H9 (cell line): ENCODE measurements around the gene GLCE. TPM values are rescaled to one million over a fixed set of nuclear protein-coding genes. Genes with fewer than 3 reads are reported as not detected.

ENCODE experiments used
- DNase-seq: peaks from one replicate; pipeline ENCODE4 v3.0.0-alpha.2; 2017
- H2AFZ ChIP-seq: one replicate; pipeline ENCODE4 v1.6.1; 2013; ENCODE audit warnings: mild to moderate bottlenecking, low read length, control low read depth, moderate library complexity
- H2AK5ac ChIP-seq: 2 replicates; pipeline ENCODE4 v1.6.1; 2013; ENCODE audit warnings: low read length, control low read depth, mixed read lengths; ENCODE audit not compliant: insufficient read length
- H2BK120ac ChIP-seq: one replicate; pipeline ENCODE4 v1.6.1; 2013; ENCODE audit warnings: low read depth, mild to moderate bottlenecking, low read length, control low read depth, inconsistent platforms; ENCODE audit not compliant: poor library complexity, severe bottlenecking
- H2BK12ac ChIP-seq: 2 replicates; pipeline ENCODE4 v1.6.1; 2013; ENCODE audit warnings: low read length, control low read depth, mixed read lengths, low read depth; ENCODE audit not compliant: insufficient read length
- H2BK15ac ChIP-seq: 2 replicates; pipeline ENCODE4 v1.6.1; 2013; ENCODE audit warnings: low read depth, low read length, control low read depth
- H2BK20ac ChIP-seq: one replicate; pipeline ENCODE4 v1.6.1; 2013; ENCODE audit warnings: low read depth, mild to moderate bottlenecking, low read length, control low read depth, inconsistent platforms; ENCODE audit not compliant: poor library complexity, severe bottlenecking
- H2BK5ac ChIP-seq: 2 replicates; pipeline ENCODE4 v1.6.1; 2013; ENCODE audit warnings: low read length, control low read depth, mixed read lengths; ENCODE audit not compliant: insufficient read length
- H3K14ac ChIP-seq: 2 replicates; pipeline ENCODE4 v1.6.1; 2013; ENCODE audit warnings: low read length, control low read depth; ENCODE audit not compliant: insufficient read depth
- H3K18ac ChIP-seq: 2 replicates; pipeline ENCODE4 v1.6.1; 2013; ENCODE audit warnings: low read depth, mild to moderate bottlenecking, mixed read lengths, low read length, control low read depth; ENCODE audit not compliant: insufficient read length
- H3K23ac ChIP-seq: 2 replicates; pipeline ENCODE4 v1.6.1; 2013; ENCODE audit warnings: low read length, control low read depth, mixed read lengths, low read depth; ENCODE audit not compliant: insufficient read length
- H3K23me2 ChIP-seq: 2 replicates; pipeline ENCODE4 v1.6.1; 2013; ENCODE audit warnings: low read depth, mild to moderate bottlenecking, mixed read lengths, low read length, control low read depth; ENCODE audit not compliant: insufficient read length, poor library complexity, severe bottlenecking
- H3K27ac ChIP-seq: 2 replicates; pipeline ENCODE4 v1.5.1; 2013; ENCODE audit warnings: low read length, control low read depth, mixed read lengths, low read depth; ENCODE audit not compliant: insufficient read length
- H3K27me3 ChIP-seq: 2 replicates; pipeline ENCODE4 v1.6.1; 2013; ENCODE audit warnings: low read length, control low read depth, inconsistent platforms; ENCODE audit not compliant: insufficient read depth
- H3K4ac ChIP-seq: 2 replicates; pipeline ENCODE4 v1.6.1; 2013; ENCODE audit warnings: low read depth, mild to moderate bottlenecking, control low read depth, inconsistent platforms, low read length, moderate library complexity
- H3K4me1 ChIP-seq: 2 replicates; pipeline ENCODE4 v1.6.1; 2013; ENCODE audit warnings: low read length, control low read depth, inconsistent platforms; ENCODE audit not compliant: insufficient read depth
- H3K4me2 ChIP-seq: 2 replicates; pipeline ENCODE4 v1.6.1; 2013; ENCODE audit warnings: low read length, control low read depth, mixed read lengths; ENCODE audit not compliant: insufficient read length, insufficient read depth
- H3K56ac ChIP-seq: 2 replicates; pipeline ENCODE4 v1.6.1; 2013; ENCODE audit warnings: low read depth, mild to moderate bottlenecking, mixed read lengths, low read length, control low read depth; ENCODE audit not compliant: insufficient read length
- H3K79me1 ChIP-seq: 2 replicates; pipeline ENCODE4 v1.6.1; 2013; ENCODE audit warnings: low read depth, mild to moderate bottlenecking, moderate library complexity, low read length, control low read depth, inconsistent platforms; ENCODE audit not compliant: insufficient read depth, poor library complexity, severe bottlenecking
- H3K79me2 ChIP-seq: 2 replicates; pipeline ENCODE4 v1.6.1; 2013; ENCODE audit warnings: low read length, control low read depth, inconsistent platforms; ENCODE audit not compliant: insufficient read depth
- H3K9ac ChIP-seq: 2 replicates; pipeline ENCODE4 v1.6.1; 2013; ENCODE audit warnings: low read length, control low read depth, mixed read lengths; ENCODE audit not compliant: insufficient read length; ENCODE audit errors: extremely low read depth
- H3K9me3 ChIP-seq: one replicate; pipeline ENCODE4 v1.6.1; 2013; ENCODE audit warnings: low read depth, low read length, inconsistent platforms; ENCODE audit not compliant: control insufficient read depth
- H3T11ph ChIP-seq: one replicate; pipeline ENCODE4 v1.6.1; 2013; ENCODE audit warnings: mild to moderate bottlenecking, low read length, control low read depth, inconsistent platforms
- H4K20me1 ChIP-seq: one replicate; pipeline ENCODE4 v1.6.1; 2013; ENCODE audit not compliant: control insufficient read depth, insufficient read length, insufficient read depth
- H4K5ac ChIP-seq: 2 replicates; pipeline ENCODE4 v1.6.1; 2013; ENCODE audit warnings: low read depth, mild to moderate bottlenecking, mixed read lengths, low read length, control low read depth; ENCODE audit not compliant: insufficient read length
- H4K8ac ChIP-seq: replicated peaks from 2 replicates; pipeline ENCODE4 v1.6.1; 2013; ENCODE audit warnings: low read length, control low read depth, mixed read lengths, low read depth; ENCODE audit not compliant: insufficient read length
- H4K91ac ChIP-seq: 2 replicates; pipeline ENCODE4 v1.6.1; 2013; ENCODE audit warnings: low read depth, mild to moderate bottlenecking, moderate library complexity, mixed read lengths, low read length, control low read depth; ENCODE audit not compliant: insufficient read length
- H3K27ac Mint-ChIP-seq, 3 experiments: 2 replicates in 2 of 3; 3 replicates in 1 of 3; pipeline ENCODE4 v1.8.0; 2020 to 2021; ENCODE audit warnings: mixed read lengths in 3 of 3, mild to moderate bottlenecking in 1 of 3, moderate library complexity in 1 of 3
- H3K27me3 Mint-ChIP-seq: 2 replicates; pipeline ENCODE4 v1.8.0; 2021; ENCODE audit warnings: low read depth, mild to moderate bottlenecking, moderate library complexity, mixed read lengths
- H3K36me3 Mint-ChIP-seq, 3 experiments: 2 replicates in 2 of 3; 3 replicates in 1 of 3; pipeline ENCODE4 v1.8.0; 2020 to 2021; ENCODE audit warnings: low read depth in 3 of 3, mixed read lengths in 3 of 3; ENCODE audit not compliant: insufficient read depth in 1 of 3
- H3K4me1 Mint-ChIP-seq, 2 experiments: 2 replicates each; pipeline ENCODE4 v1.8.0; 2020; ENCODE audit warnings: mixed read lengths in 2 of 2
- H3K4me3 Mint-ChIP-seq, 2 experiments: 2 replicates in 1 of 2; 3 replicates in 1 of 2; pipeline ENCODE4 v1.8.0; 2020 to 2021; ENCODE audit warnings: mild to moderate bottlenecking in 2 of 2, mixed read lengths in 2 of 2, moderate library complexity in 1 of 2
- H3K9me3 Mint-ChIP-seq, 2 experiments: 2 replicates in 1 of 2; 3 replicates in 1 of 2; pipeline ENCODE4 v1.8.0; 2020; ENCODE audit warnings: mild to moderate bottlenecking in 2 of 2, mixed read lengths in 2 of 2, moderate library complexity in 1 of 2
- total RNA-seq: library from RNA; stranded (reverse); gene quantifications from 2 replicates; pipeline ENCODE4 v1.2.1, GENCODE V29; 2021
- TF ChIP-seq, protein P1 (sequence below): fragments of 200-600 bp; sonication (generic); conservative IDR thresholded peaks from 3 replicates; pipeline ENCODE4 v1.8.0; 2021; ENCODE audit warnings: antibody characterized with exemption, mild to moderate bottlenecking

The GLCE gene
- total RNA-seq, 1 experiment from 2014 or later: 12.2 TPM

DNA sequence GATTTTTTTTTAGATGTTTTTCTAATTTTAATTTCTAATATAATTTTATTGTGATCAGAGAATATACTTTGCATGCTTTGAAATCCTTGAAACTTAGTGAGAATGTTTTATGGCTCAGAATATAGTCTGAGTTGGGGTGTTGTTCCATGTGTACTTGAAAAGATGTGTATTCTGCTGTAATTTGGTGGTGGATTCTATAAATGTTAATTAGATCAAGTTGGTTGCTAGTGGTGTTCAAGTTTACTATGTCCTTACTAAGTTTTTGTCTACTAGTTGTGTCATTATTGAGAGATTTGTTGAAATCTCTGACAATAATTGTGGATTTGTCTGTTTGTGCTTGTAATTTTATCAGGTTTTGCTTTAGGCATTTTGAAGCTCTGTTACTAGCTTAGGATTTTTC is 29.7 kb downstream of the GLCE start:
- H3K23ac ChIP-seq: no peak overlapping the region
- H4K91ac ChIP-seq: no peak overlapping the region
- H3K14ac ChIP-seq: no peak overlapping the region
- H2AFZ ChIP-seq: no peak overlapping the region
- TF ChIP-seq, protein P1, sequence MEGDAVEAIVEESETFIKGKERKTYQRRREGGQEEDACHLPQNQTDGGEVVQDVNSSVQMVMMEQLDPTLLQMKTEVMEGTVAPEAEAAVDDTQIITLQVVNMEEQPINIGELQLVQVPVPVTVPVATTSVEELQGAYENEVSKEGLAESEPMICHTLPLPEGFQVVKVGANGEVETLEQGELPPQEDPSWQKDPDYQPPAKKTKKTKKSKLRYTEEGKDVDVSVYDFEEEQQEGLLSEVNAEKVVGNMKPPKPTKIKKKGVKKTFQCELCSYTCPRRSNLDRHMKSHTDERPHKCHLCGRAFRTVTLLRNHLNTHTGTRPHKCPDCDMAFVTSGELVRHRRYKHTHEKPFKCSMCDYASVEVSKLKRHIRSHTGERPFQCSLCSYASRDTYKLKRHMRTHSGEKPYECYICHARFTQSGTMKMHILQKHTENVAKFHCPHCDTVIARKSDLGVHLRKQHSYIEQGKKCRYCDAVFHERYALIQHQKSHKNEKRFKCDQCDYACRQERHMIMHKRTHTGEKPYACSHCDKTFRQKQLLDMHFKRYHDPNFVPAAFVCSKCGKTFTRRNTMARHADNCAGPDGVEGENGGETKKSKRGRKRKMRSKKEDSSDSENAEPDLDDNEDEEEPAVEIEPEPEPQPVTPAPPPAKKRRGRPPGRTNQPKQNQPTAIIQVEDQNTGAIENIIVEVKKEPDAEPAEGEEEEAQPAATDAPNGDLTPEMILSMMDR: no peak
- no peak overlapping the region for H4K8ac ChIP-seq
- Mint-ChIP-seq H3K4me3 (no peak overlapping the region), H3K27ac (no peak overlapping the region), H3K27me3 (no peaks in the 10 kb centered on the region), H3K9me3 (peaks cover 4 to 9% of the 10 kb centered on the region in 2 experiments; a peak in 3 of 5 replicates), H3K36me3 (peaks cover 0 to 18% (median 14%) of the 10 kb centered on the region in 3 experiments; a peak in 4 of 7 replicates), H3K4me1 (peaks cover 19 to 30% of the 10 kb centered on the region in 2 experiments)
- H4K5ac ChIP-seq: no peak overlapping the region
- no peak overlapping the region for H2BK15ac ChIP-seq
- no peaks in the 10 kb centered on the region for H3K9me3 ChIP-seq
- H2BK5ac ChIP-seq: no peak overlapping the region
- no peak overlapping the region for H2BK120ac ChIP-seq
- no peak overlapping the region for H3K9ac ChIP-seq
- no peak overlapping the region for H3T11ph ChIP-seq
- H3K27ac ChIP-seq: no peak overlapping the region
- H3K18ac ChIP-seq: no peak overlapping the region
- H2BK12ac ChIP-seq: no peak overlapping the region
- DNase-seq: no peak
- no peak overlapping the region for H2AK5ac ChIP-seq
- no peak overlapping the region for H2BK20ac ChIP-seq
- H3K23me2 ChIP-seq: no peaks in the 10 kb centered on the region
- peaks cover 4% of the 10 kb centered on the region for H3K79me1 ChIP-seq
- no peak overlapping the region for H3K56ac ChIP-seq
- no peaks in the 10 kb centered on the region for H4K20me1 ChIP-seq
- H3K27me3 ChIP-seq: no peaks in the 10 kb centered on the region
- no peak overlapping the region for H3K4ac ChIP-seq
- no peak overlapping the region for H3K4me2 ChIP-seq
- H3K4me1 ChIP-seq: peaks cover 8% of the 10 kb centered on the region
- H3K79me2 ChIP-seq: peaks cover 2% of the 10 kb centered on the region; the same call in 1 of the 2 replicates
